HG03159 (cell line): ENCODE measurements around the gene DEK.
"Not testable (repeated sequence)": the region's sequence is repeated elsewhere in the genome, so short reads cannot be mapped to it uniquely, and the experiment has no call there.

Source experiments
- ATAC-seq: cut with Tn5 transposase; IDR thresholded peaks from one replicate; pipeline ENCODE4 v1.9.1; 2021; ENCODE audit warnings: mild to moderate bottlenecking, moderate library complexity; ENCODE audit not compliant: unreplicated experiment

The DEK gene

GRCh38 chr6:18264219-18264922 lies at the start of gene DEK:
DEK (minus strand) TSS chr6:18264530; CDS start chr6:18263987, 543 bp downstream.
- ATAC-seq = peak; percentile 35

GRCh38 chr6:18312368-18312767 lies 48.0 kb upstream of the DEK start:
- ATAC-seq = no peak

- not testable (repeated sequence) for ATAC-seq
Observed at GRCh38 chr6:18310010-18310409, 45.7 kb upstream of the DEK start.

GRCh38 chr6:18309046-18309445 lies 44.7 kb upstream of the DEK start:
- no peak for ATAC-seq

GRCh38 chr6:18308070-18308735 lies 43.9 kb upstream of the DEK start:
- no peak for ATAC-seq

GRCh38 chr6:18306977-18307376 lies 42.6 kb upstream of the DEK start:
- no peak for ATAC-seq

- no peak for ATAC-seq
Observed at GRCh38 chr6:18302561-18303439, 38.5 kb upstream of the DEK start.

GRCh38 chr6:18293076-18293904 lies 29.0 kb upstream of the DEK start:
- no peak for ATAC-seq

GRCh38 chr6:18289283-18289682 lies 25.0 kb upstream of the DEK start:
- no peak for ATAC-seq

- ATAC-seq = no peak
Observed at GRCh38 chr6:18284261-18284660, 19.9 kb upstream of the DEK start.

- ATAC-seq = no peak
Observed at GRCh38 chr6:18281564-18281963, 17.2 kb upstream of the DEK start.

- no peak for ATAC-seq
Observed at GRCh38 chr6:18280084-18280483, 15.8 kb upstream of the DEK start.

GRCh38 chr6:18279422-18279821 lies 15.1 kb upstream of the DEK start:
- ATAC-seq = no peak

GRCh38 chr6:18277237-18278006 lies 13.1 kb upstream of the DEK start:
- ATAC-seq = no peak

GRCh38 chr6:18276610-18277236 lies 12.4 kb upstream of the DEK start:
- no peak for ATAC-seq

GRCh38 chr6:18270216-18270615 lies 5.9 kb upstream of the DEK start:
- no peak for ATAC-seq

- no peak for ATAC-seq
Observed at GRCh38 chr6:18269717-18270116, 5.4 kb upstream of the DEK start.

- ATAC-seq = no peak
Observed at GRCh38 chr6:18269253-18269652, 4.9 kb upstream of the DEK start.

- no peak for ATAC-seq
Observed at GRCh38 chr6:18268066-18268465, 3.7 kb upstream of the DEK start.

- no peak for ATAC-seq
Observed at GRCh38 chr6:18266523-18266912, 2.2 kb upstream of the DEK start.
